HG03378 (cell line): Measurements from ENCODE around the gene TUBB1.

Experiments used
- ATAC-seq: cut with Tn5 transposase; IDR thresholded peaks from one replicate; pipeline ENCODE4 v1.9.1; 2021; ENCODE audit warnings: mild to moderate bottlenecking, moderate library complexity; ENCODE audit not compliant: unreplicated experiment

Gene TUBB1

GRCh38 chr20:58988565-58988882 lies 30.7 kb upstream of the TUBB1 start:
- no peak for ATAC-seq

GRCh38 chr20:58989196-58989595 lies 30.0 kb upstream of the TUBB1 start:
- no peak for ATAC-seq

GRCh38 chr20:58990651-58991445 lies 28.4 kb upstream of the TUBB1 start:
- ATAC-seq = no peak

GRCh38 chr20:58991715-58992114 lies 27.5 kb upstream of the TUBB1 start:
- no peak for ATAC-seq

GRCh38 chr20:58992911-58993310 lies 26.3 kb upstream of the TUBB1 start:
- no peak for ATAC-seq

- ATAC-seq = no peak
Observed at GRCh38 chr20:58993332-58994248, 25.6 kb upstream of the TUBB1 start.

GRCh38 chr20:58994390-58995159 lies 24.7 kb upstream of the TUBB1 start:
- no peak for ATAC-seq

GRCh38 chr20:58995461-58996225 lies 23.6 kb upstream of the TUBB1 start:
- no peak for ATAC-seq

GRCh38 chr20:58996226-58996611 lies 23.0 kb upstream of the TUBB1 start:
- no peak for ATAC-seq

GRCh38 chr20:58997141-58997770 lies 22.0 kb upstream of the TUBB1 start:
- no peak for ATAC-seq

- ATAC-seq = no peak
Observed at GRCh38 chr20:58998656-58999055, 20.6 kb upstream of the TUBB1 start.

- ATAC-seq = no peak
Observed at GRCh38 chr20:59000326-59000725, 18.9 kb upstream of the TUBB1 start.

- ATAC-seq = no peak
Observed at GRCh38 chr20:59001068-59001448, 18.2 kb upstream of the TUBB1 start.

GRCh38 chr20:59001449-59002171 lies 17.6 kb upstream of the TUBB1 start:
- ATAC-seq = no peak

GRCh38 chr20:59002388-59002787 lies 16.8 kb upstream of the TUBB1 start:
- no peak for ATAC-seq

GRCh38 chr20:59002874-59003399 lies 16.3 kb upstream of the TUBB1 start:
- ATAC-seq = no peak

- no peak for ATAC-seq
Observed at GRCh38 chr20:59003836-59004492, 15.3 kb upstream of the TUBB1 start.

GRCh38 chr20:59004493-59004762 lies 14.8 kb upstream of the TUBB1 start:
- ATAC-seq = no peak
